ENCODE results near the gene VPS25. TPM values are rescaled to one million over a fixed set of nuclear protein-coding genes. Genes with fewer than 3 reads are reported as not detected.

The VPS25 gene
- total RNA-seq, 4 donors from 2014 or later = 44.8 to 54.6 (median 53.5) TPM

DNA sequence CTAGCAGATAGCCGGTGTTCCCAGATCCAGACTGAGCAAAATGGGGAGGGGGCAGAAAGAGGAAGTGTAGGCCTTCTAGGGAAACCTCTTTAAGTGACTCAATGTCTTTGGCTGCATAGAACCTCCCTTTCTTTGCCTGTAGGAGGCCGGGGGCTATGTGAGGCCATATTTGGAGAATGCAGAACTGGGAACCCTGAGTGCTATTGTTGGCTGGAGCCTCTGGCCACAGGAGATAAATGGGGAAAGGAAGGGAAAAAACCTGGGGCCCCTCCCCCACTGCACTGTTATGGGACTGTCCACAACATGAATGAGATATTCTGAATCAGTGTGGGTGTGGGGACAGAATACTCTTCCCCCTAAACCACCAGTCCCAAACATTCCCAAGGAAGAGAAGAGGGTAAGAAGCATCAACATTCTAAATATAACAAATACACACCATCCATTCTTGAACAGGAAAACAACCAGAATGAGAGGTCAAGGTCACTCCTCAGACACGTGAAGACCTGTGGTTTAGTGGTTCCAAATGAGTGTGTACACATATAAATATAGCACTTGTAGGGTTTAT is 2.4 kb downstream of the VPS25 start:
- TF ChIP-seq POLR2A (IDR thresholded peaks at IDR 0.05) = no peak
- TF ChIP-seq, protein P1, sequence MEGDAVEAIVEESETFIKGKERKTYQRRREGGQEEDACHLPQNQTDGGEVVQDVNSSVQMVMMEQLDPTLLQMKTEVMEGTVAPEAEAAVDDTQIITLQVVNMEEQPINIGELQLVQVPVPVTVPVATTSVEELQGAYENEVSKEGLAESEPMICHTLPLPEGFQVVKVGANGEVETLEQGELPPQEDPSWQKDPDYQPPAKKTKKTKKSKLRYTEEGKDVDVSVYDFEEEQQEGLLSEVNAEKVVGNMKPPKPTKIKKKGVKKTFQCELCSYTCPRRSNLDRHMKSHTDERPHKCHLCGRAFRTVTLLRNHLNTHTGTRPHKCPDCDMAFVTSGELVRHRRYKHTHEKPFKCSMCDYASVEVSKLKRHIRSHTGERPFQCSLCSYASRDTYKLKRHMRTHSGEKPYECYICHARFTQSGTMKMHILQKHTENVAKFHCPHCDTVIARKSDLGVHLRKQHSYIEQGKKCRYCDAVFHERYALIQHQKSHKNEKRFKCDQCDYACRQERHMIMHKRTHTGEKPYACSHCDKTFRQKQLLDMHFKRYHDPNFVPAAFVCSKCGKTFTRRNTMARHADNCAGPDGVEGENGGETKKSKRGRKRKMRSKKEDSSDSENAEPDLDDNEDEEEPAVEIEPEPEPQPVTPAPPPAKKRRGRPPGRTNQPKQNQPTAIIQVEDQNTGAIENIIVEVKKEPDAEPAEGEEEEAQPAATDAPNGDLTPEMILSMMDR (IDR thresholded peaks at IDR 0.05 in 4 of 5, conservative IDR thresholded peaks at IDR 0.05 in 1 of 5) = no peak
- Histone ChIP-seq H3K4me1 (peaks cover 14 to 17% of the 10 kb centered on the region in 2 donors), H3K4me3 (no peak overlapping the region), H3K27me3 (peaks cover 2 to 3% (median 2%) of the 10 kb centered on the region in 3 donors), H3K9me3 (no peaks in the 10 kb centered on the region), H3K27ac (no peak overlapping the region), H3K36me3 (peaks cover 2 to 47% of the 10 kb centered on the region in 2 donors)
- ATAC-seq (no peak), DNase-seq (no peak)
- in situ Hi-C loops (cut with MboI; ENCODE audit: low sequenced_read_pairs in 4 of 4) (no loop called here), intact Hi-C loops (cut with DNase I; ENCODE audit: low total_unique reads) (no loop called here)

DNA sequence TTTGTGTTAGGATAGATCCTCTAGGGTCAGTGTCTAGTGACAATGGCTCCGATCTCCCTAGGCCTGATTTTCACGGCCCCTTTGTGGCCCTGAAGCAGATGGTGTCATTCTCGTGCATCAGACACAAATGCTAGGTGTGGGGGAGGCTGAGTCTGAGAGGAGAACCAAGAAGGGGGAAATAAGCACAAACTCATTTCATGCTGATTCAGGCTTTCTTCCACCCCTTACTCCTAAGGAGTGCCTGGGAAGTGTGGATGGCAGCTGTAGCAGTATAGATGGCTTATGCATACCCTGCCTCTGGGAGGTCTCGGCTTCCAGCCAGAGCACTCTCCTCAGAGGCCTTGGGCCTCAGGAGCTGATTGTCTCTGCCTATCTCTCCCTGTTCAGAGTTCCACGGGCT is 5.3 kb downstream of the VPS25 start:
- peaks cover 26 to 32% (median 31%) of the 10 kb centered on the region in 3 donors for H3K27me3 ChIP-seq
- no peaks in the 10 kb centered on the region for H3K9me3 ChIP-seq
- DNase-seq (no peak), ATAC-seq (no peak)
- no peak overlapping the region for H3K27ac ChIP-seq
- in situ Hi-C loops (cut with MboI; ENCODE audit: low sequenced_read_pairs in 4 of 4) = no loop called here
- peaks cover 12 to 14% of the 10 kb centered on the region in 2 donors for H3K4me1 ChIP-seq
- peaks cover 2 to 47% of the 10 kb centered on the region in 2 donors for H3K36me3 ChIP-seq
- intact Hi-C loops (cut with DNase I; ENCODE audit: low total_unique reads) = no loop called here
- TF ChIP-seq, protein P1 (IDR thresholded peaks at IDR 0.05 in 4 of 5, conservative IDR thresholded peaks at IDR 0.05 in 1 of 5) = no peak
- TF ChIP-seq POLR2A (IDR thresholded peaks at IDR 0.05) = no peak
- no peak overlapping the region for H3K4me3 ChIP-seq

DNA sequence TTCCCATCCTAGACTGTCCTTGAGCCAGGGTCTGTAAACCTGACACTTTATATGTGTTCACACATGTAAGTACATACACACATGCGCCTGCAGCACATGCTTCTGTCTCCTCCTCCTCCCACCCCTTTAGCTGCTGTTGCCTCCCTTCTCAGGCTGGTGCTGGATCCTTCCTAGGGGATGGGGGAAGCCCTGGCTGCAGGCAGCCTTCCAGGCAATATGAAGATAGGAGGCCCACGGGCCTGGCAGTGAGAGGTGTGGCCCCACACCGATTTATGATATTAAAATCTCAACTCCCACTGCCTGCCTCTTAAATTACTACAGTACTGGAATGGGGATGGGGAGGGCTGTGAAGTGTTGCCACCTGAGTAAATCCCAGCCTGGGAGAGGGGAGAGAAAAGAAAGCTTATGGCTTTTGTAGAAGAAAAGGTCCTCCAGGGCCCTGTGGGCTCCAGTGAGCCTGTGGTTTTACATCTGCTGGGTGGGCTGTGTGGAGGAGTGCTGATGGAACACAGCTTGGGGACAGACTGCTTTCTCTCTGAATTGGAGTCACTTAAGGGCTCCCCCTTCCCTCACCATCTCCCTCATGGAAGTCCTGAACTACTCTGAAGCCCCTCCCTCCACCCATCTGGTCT is 6.2 kb downstream of the VPS25 start:
- intact Hi-C loops (cut with DNase I; ENCODE audit: low total_unique reads) = no loop called here

DNA sequence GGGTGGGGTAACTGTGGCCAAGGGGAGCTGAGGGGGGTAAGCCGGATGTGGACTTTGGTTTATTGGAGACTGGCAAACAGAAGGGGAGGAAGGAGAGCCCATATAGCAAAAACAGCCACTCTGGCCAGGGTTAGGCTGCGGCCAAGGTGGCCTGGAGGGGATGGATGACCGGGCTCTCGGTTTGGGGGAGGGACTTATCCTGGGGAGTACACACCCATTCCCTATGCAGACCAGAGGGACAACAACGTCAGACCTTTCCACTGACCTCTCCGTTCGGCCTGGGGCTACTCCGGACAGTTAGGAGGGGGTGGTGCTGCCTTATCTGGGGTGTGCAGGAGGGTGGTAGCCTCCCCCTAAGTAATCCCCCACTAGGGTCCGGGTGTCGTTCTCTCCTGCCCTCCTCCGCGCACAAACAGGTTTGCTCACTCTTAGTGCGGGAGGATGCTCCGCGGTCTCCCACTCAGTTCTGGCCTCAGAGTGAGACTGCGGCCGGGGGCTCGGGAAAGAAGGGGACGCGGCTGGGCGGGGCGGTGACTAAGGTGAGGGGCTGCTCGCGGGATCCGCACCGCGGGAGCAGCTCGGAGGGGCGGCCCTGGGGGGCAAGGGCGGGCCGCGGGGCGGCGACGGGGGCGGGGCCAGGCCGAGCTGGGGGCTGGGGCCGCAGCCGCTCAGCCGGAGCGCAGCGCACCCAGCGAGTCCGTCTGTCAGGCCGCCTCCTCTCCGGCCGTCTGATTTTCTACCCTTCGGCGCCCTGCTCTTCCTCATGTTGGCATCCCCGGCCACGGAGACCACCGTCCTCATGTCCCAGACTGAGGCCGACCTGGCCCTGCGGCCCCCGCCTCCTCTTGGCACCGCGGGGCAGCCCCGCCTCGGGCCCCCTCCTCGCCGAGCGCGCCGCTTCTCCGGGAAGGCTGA is 6.9 kb downstream of the VPS25 start, which contains the start of gene WNK4:
Gene WNK4 (plus strand): TSS at position 675 of the 915 bp plus-strand sequence. CDS start 89 bp downstream, at position 764.
- Histone ChIP-seq H3K9me3 (no peaks in the 10 kb centered on the region), H3K27ac (no peak within 1 kb of the TSS), H3K36me3 (peaks cover 2 to 44% of the 10 kb centered on the region in 2 donors), H3K27me3 (peaks cover 43 to 48% (median 46%) of the 10 kb centered on the region in 3 donors), H3K4me3 (peak within 1 kb of the TSS in 3 of 4 donors; percentile 17 to 33 (median 26)), H3K4me1 (peaks cover 0 to 5% of the 10 kb centered on the region in 2 donors)
- no peak for DNase-seq
- in situ Hi-C loops (cut with MboI; ENCODE audit: low sequenced_read_pairs in 4 of 4) = no loop called here
- intact Hi-C loops (cut with DNase I; ENCODE audit: low total_unique reads) = no loop called here
- no peak for TF ChIP-seq POLR2A (IDR thresholded peaks at IDR 0.05)
- TF ChIP-seq, protein P1 (IDR thresholded peaks at IDR 0.05 in 4 of 5, conservative IDR thresholded peaks at IDR 0.05 in 1 of 5) = no peak
- ATAC-seq = no peak

More for the DNA sequence above, 6.2 kb downstream of the VPS25 start:
- peaks cover 35 to 40% (median 40%) of the 10 kb centered on the region in 3 donors for H3K27me3 ChIP-seq
- no peak overlapping the region for H3K4me3 ChIP-seq
- no peaks in the 10 kb centered on the region for H3K9me3 ChIP-seq
- in situ Hi-C loops (cut with MboI; ENCODE audit: low sequenced_read_pairs in 4 of 4) = no loop called here
- TF ChIP-seq, protein P1 (IDR thresholded peaks at IDR 0.05 in 4 of 5, conservative IDR thresholded peaks at IDR 0.05 in 1 of 5) = no peak
- no peak for TF ChIP-seq POLR2A (IDR thresholded peaks at IDR 0.05)
- H3K4me1 ChIP-seq = peaks cover 4 to 8% of the 10 kb centered on the region in 2 donors
- DNase-seq = no peak
- ATAC-seq = no peak
- no peak overlapping the region for H3K27ac ChIP-seq
- H3K36me3 ChIP-seq = peaks cover 2 to 47% of the 10 kb centered on the region in 2 donors

All from gastrocnemius medialis (tissue), 4 donors.